A673 (cell line): ENCODE measurements around the gene SDHC. TPM values are rescaled to one million over a fixed set of nuclear protein-coding genes. Genes with fewer than 3 reads are reported as not detected.

ENCODE experiments used
- BruUV-seq: library from RNA; stranded (reverse); fragments of 400-500 nt; replicated peaks from 2 replicates; lab custom pipeline; 2021; lab: Mats Ljungman, UMichigan
- CTCF ChIA-PET: fragments of 300-600 bp; sonication (Branson Sonifier 250); formaldehyde crosslinking; loops from one replicate; lab custom pipeline; 2022; ENCODE audit warnings: antibody characterized with exemption; lab: Charles Lee
- POLR2A ChIA-PET: fragments of 300-600 bp; sonication (Branson Sonifier 250); formaldehyde crosslinking; loops from one replicate; lab custom pipeline; 2022; ENCODE audit warnings: antibody characterized with exemption; ENCODE audit not compliant: low non-redundant PET; lab: Charles Lee
- DNase-seq: peaks from one replicate; pipeline ENCODE4 v3.0.0-alpha.2; 2015; ENCODE audit warnings: low spot score
- H3K27ac ChIP-seq: fragments of 200-600 bp; sonication (generic); 2 replicates; pipeline ENCODE4 v1.5.1; 2016; ENCODE audit warnings: mixed run types, low read depth, mild to moderate bottlenecking, mixed read lengths, antibody characterized with exemption, low read length; ENCODE audit not compliant: poor library complexity, severe bottlenecking
- H3K27me3 ChIP-seq: fragments of 200-600 bp; sonication (generic); replicated peaks from 2 replicates; pipeline ENCODE4 v1.6.1; 2017; ENCODE audit warnings: mixed run types, low read depth, mild to moderate bottlenecking, mixed read lengths, antibody characterized with exemption, low read length; ENCODE audit not compliant: insufficient read depth, poor library complexity
- H3K36me3 ChIP-seq: fragments of 200-600 bp; sonication (generic); 2 replicates; pipeline ENCODE4 v1.6.1; 2016; ENCODE audit warnings: mixed run types, mild to moderate bottlenecking, mixed read lengths, antibody characterized with exemption, low read length; ENCODE audit not compliant: insufficient read depth, poor library complexity, severe bottlenecking
- H3K4me1 ChIP-seq: fragments of 200-600 bp; sonication (generic); 2 replicates; pipeline ENCODE4 v1.6.1; 2017; ENCODE audit warnings: mixed run types, mild to moderate bottlenecking, mixed read lengths, antibody characterized with exemption, low read length; ENCODE audit not compliant: insufficient read depth, poor library complexity, severe bottlenecking
- H3K4me3 ChIP-seq: fragments of 200-600 bp; sonication (generic); 2 replicates; pipeline ENCODE4 v1.5.1; 2016; ENCODE audit warnings: low read depth, mixed run types, mild to moderate bottlenecking, mixed read lengths, low read length; ENCODE audit not compliant: poor library complexity, severe bottlenecking
- H3K9me3 ChIP-seq: fragments of 200-600 bp; sonication (generic); 2 replicates; pipeline ENCODE4 v1.6.1; 2016; ENCODE audit warnings: mixed run types, low read depth, mild to moderate bottlenecking, mixed read lengths, antibody characterized with exemption, low read length; ENCODE audit not compliant: poor library complexity, severe bottlenecking
- CTCF ChIP-seq: fragments of 300-800, 200-600 bp; sonication (generic); conservative IDR thresholded peaks from 2 replicates; pipeline ENCODE4 v1.5.1; 2017; ENCODE audit warnings: low read depth, mild to moderate bottlenecking, antibody characterized with exemption, low read length, moderate library complexity, mixed read lengths
- EZH2 ChIP-seq: fragments of 200-600 bp; sonication (generic); IDR thresholded peaks from 2 replicates; pipeline ENCODE4 v1.6.1; 2017; ENCODE audit warnings: borderline replicate concordance, low read depth, mild to moderate bottlenecking, mixed read lengths, antibody characterized with exemption, low read length; ENCODE audit not compliant: poor library complexity, severe bottlenecking
- intact Hi-C: fragments of 100-400 bp; cut with micrococcal nuclease; formaldehyde crosslinking; loops from one replicate; pipeline ENCODE4 v1.10.0; 2022; ENCODE audit not compliant: unreplicated experiment
- total RNA-seq: library from RNA; stranded (reverse); gene quantifications from 2 replicates; pipeline ENCODE4 v1.2.3, GENCODE V29; 2021

SDHC gene
- total RNA-seq, 1 experiment from 2014 or later, result 228 TPM

GRCh38 chr1:161307230-161307768, 6.9 kb upstream of the SDHC start:
- intact Hi-C loops, result no loop called here
- TF ChIP-seq EZH2, result no peak
- TF ChIP-seq CTCF, result no peak
- peak; percentile 83 for DNase-seq
- Histone ChIP-seq H3K9me3 (no peaks in the 10 kb centered on the region), H3K27ac (peak overlapping the region; percentile 77), H3K4me3 (no peak overlapping the region), H3K36me3 (no peaks in the 10 kb centered on the region), H3K4me1 (peaks cover 20% of the 10 kb centered on the region), H3K27me3 (no peaks in the 10 kb centered on the region)
- ChIA-PET CTCF (no interaction called here), POLR2A (no interaction called here)
- no TSS peak for BruUV-seq

GRCh38 chr1:161307892-161308638, 6.1 kb upstream of the SDHC start:
- Histone ChIP-seq H3K4me3 (no peak overlapping the region), H3K27me3 (no peaks in the 10 kb centered on the region), H3K4me1 (peaks cover 20% of the 10 kb centered on the region), H3K36me3 (no peaks in the 10 kb centered on the region), H3K27ac (no peak overlapping the region), H3K9me3 (no peaks in the 10 kb centered on the region)
- intact Hi-C loops, result no loop called here
- no TSS peak for BruUV-seq
- no peak for DNase-seq
- ChIA-PET CTCF (no interaction called here), POLR2A (no interaction called here)
- TF ChIP-seq CTCF (no peak), EZH2 (no peak)

- no peaks in the 10 kb centered on the region for H3K27me3 ChIP-seq
- no peak within 1 kb of the TSS for H3K4me3 ChIP-seq
- H3K4me1 ChIP-seq, result peaks cover 25% of the 10 kb centered on the region
- TF ChIP-seq CTCF, result no peak
- no peak for TF ChIP-seq EZH2
- DNase-seq, result no peak
- no peaks in the 10 kb centered on the region for H3K36me3 ChIP-seq
- ChIA-PET POLR2A (no interaction called here), CTCF (no interaction called here)
- no peaks in the 10 kb centered on the region for H3K9me3 ChIP-seq
- H3K27ac ChIP-seq, result no peak within 1 kb of the TSS
- intact Hi-C loops, result no loop called here
- BruUV-seq, result no TSS peak
Measured at GRCh38 chr1:161309868-161310267, 4.3 kb upstream of the SDHC start, which contains the start of gene MPZ. Gene MPZ (minus strand): TSS chr1:161309968. CDS start chr1:161309905, 63 bp downstream.
